Stimulated activated CD8-positive, alpha-beta memory T cell treated with anti-CD3 and anti-CD28 coated beads, Interleukin-12 subunit alpha, Interleukin-12 subunit beta, amount 100 ng/mL, for 4 hours (primary cell): ENCODE measurements around the gene LDLRAD3.

ENCODE experiments used
- DNase-seq: peaks from one replicate; pipeline ENCODE4 v3.0.0-alpha.2; 2020; ENCODE audit warnings: low read depth

The LDLRAD3 gene

GRCh38 chr11:36077368-36077767, 133.5 kb downstream of the LDLRAD3 start:
- no peak for DNase-seq

GRCh38 chr11:36077886-36078685, 134.2 kb downstream of the LDLRAD3 start:
- DNase-seq: no peak

GRCh38 chr11:36078686-36079055, 134.8 kb downstream of the LDLRAD3 start:
- no peak for DNase-seq

GRCh38 chr11:36079878-36080675, 136.2 kb downstream of the LDLRAD3 start:
- no peak for DNase-seq

- DNase-seq: no peak
These were observed 137.5 kb downstream of the LDLRAD3 start for GRCh38 chr11:36081274-36081945.

- DNase-seq: no peak
These were observed 142.5 kb downstream of the LDLRAD3 start for GRCh38 chr11:36086366-36086765.

GRCh38 chr11:36088266-36088972, 144.6 kb downstream of the LDLRAD3 start:
- DNase-seq: no peak

GRCh38 chr11:36089920-36090319, 146.1 kb downstream of the LDLRAD3 start:
- DNase-seq: no peak

- DNase-seq: no peak
These were observed 146.7 kb downstream of the LDLRAD3 start for GRCh38 chr11:36090356-36091109.

GRCh38 chr11:36091256-36091811, 147.5 kb downstream of the LDLRAD3 start:
- no peak for DNase-seq

GRCh38 chr11:36092314-36093030, 148.6 kb downstream of the LDLRAD3 start:
- no peak for DNase-seq

GRCh38 chr11:36093548-36093947, 149.7 kb downstream of the LDLRAD3 start:
- DNase-seq: no peak

- no peak for DNase-seq
These were observed 150.3 kb downstream of the LDLRAD3 start for GRCh38 chr11:36094164-36094563.

GRCh38 chr11:36095716-36096115, 151.9 kb downstream of the LDLRAD3 start:
- no peak for DNase-seq

- no peak for DNase-seq
These were observed 153.4 kb downstream of the LDLRAD3 start for GRCh38 chr11:36097219-36097650.

- DNase-seq: no peak
These were observed 154.2 kb downstream of the LDLRAD3 start for GRCh38 chr11:36098087-36098486.

- no peak for DNase-seq
These were observed 155.1 kb downstream of the LDLRAD3 start for GRCh38 chr11:36098853-36099375.

- DNase-seq: no peak
These were observed 157.6 kb downstream of the LDLRAD3 start for GRCh38 chr11:36101466-36101865.

GRCh38 chr11:36102868-36103267, 159.0 kb downstream of the LDLRAD3 start:
- DNase-seq: no peak

- DNase-seq: no peak
These were observed 160.2 kb downstream of the LDLRAD3 start for GRCh38 chr11:36103933-36104530.
